Nephron (organoid): ENCODE data around the gene RAD51D.
A peak's percentile ranks its signal among the peaks of the same experiment; 100 is the strongest.

ENCODE experiments used
- H3K27ac Mint-ChIP-seq, 3 experiments: 2 replicates each; pipeline ENCODE4 v1.8.0; 2020; ENCODE audit warnings: mixed read lengths in 3 of 3, mild to moderate bottlenecking in 2 of 3, moderate library complexity in 1 of 3
- H3K27me3 Mint-ChIP-seq: 2 replicates; pipeline ENCODE4 v1.8.0; 2021; ENCODE audit warnings: low read depth, mild to moderate bottlenecking, moderate library complexity, mixed read lengths
- H3K36me3 Mint-ChIP-seq: 2 replicates; pipeline ENCODE4 v1.8.0; 2020; ENCODE audit warnings: low read depth, mixed read lengths
- H3K4me1 Mint-ChIP-seq: 2 replicates; pipeline ENCODE4 v1.8.0; 2020; ENCODE audit warnings: mixed read lengths
- H3K4me3 Mint-ChIP-seq, 3 experiments: 2 replicates each; pipeline ENCODE4 v1.8.0; 2020; ENCODE audit warnings: mild to moderate bottlenecking in 3 of 3, mixed read lengths in 3 of 3, moderate library complexity in 2 of 3
- H3K9me3 Mint-ChIP-seq: 2 replicates; pipeline ENCODE4 v1.8.0; 2020; ENCODE audit warnings: mixed read lengths
- TF ChIP-seq, protein P1 (sequence below), 3 experiments: fragments of 200-600 bp; sonication (generic); IDR thresholded peaks; one replicate each; pipeline ENCODE4 v1.5.0; 2021; ENCODE audit warnings: antibody characterized with exemption in 3 of 3; ENCODE audit not compliant: unreplicated experiment in 3 of 3

RAD51D gene

DNA sequence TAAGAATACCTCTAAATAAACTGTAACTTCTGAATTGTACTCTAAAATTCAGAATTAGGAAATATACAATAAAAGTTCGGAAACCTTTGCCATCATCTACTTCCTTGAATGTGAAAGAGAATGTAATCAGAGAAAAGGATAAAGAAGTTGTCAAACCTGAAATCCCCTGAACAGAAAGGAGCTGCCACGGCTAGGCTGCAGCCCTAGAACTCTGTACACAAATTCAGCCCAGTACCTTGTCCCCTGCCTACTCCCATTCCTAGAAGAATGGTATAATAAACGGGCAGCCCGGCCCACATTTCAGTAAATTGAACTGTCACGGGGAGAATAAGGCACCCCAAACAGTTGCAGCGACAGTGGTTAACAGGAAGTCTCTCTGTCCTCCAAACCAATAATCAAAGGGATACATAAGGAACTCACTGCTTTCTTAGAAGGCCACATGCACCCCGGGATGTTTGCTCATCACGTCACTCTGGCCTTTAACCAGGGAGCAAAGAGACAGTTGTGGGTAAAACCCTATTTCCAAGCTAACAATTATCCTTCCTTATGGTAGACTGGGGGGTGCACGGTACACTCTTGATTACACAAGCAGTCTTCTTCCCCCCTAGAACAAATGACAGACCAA, 31.8 kb downstream of the RAD51D start:
- Mint-ChIP-seq H3K27me3 (peaks cover 9% of the 10 kb centered on the region), H3K4me1 (peaks cover 16% of the 10 kb centered on the region), H3K4me3 (peak overlapping the region; percentile 89 to 93 (median 93)), H3K9me3 (no peaks in the 10 kb centered on the region), H3K27ac (peak overlapping the region; percentile 84 to 91 (median 90)), H3K36me3 (no peaks in the 10 kb centered on the region)
- TF ChIP-seq, protein P1, sequence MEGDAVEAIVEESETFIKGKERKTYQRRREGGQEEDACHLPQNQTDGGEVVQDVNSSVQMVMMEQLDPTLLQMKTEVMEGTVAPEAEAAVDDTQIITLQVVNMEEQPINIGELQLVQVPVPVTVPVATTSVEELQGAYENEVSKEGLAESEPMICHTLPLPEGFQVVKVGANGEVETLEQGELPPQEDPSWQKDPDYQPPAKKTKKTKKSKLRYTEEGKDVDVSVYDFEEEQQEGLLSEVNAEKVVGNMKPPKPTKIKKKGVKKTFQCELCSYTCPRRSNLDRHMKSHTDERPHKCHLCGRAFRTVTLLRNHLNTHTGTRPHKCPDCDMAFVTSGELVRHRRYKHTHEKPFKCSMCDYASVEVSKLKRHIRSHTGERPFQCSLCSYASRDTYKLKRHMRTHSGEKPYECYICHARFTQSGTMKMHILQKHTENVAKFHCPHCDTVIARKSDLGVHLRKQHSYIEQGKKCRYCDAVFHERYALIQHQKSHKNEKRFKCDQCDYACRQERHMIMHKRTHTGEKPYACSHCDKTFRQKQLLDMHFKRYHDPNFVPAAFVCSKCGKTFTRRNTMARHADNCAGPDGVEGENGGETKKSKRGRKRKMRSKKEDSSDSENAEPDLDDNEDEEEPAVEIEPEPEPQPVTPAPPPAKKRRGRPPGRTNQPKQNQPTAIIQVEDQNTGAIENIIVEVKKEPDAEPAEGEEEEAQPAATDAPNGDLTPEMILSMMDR (IDR thresholded peaks at IDR 0.05; ENCODE audit: unreplicated experiment in 3 of 3) = no peak

DNA sequence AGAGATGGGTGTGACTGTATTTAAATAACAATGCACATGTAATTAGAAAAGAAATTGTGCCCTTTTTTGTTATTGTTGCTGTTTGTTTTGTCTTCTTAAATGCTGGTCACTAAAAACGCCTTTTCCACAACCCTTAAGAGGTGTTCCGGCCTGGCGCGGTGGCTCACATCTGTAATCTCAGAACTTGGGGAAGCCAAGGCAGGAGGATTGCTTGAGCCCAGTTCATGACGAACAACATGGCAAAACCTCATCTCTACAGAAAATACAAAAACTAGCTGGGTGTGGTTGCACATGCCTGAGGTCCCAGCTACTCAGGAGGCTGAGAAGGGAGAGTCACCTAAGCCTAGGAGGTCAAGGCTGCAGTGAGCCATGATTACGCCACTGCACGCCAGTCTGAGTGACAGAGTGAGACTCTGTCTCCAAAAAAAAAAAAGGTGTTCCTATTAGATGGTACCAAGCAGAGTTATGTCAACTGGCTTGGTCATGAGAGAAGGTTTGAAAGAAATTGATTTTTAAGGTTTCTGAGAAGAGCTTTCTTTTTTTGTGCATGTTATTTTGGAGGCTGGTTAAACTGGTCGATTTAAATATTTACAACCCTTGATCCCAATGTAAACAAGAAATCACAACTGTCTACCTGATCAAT, 32.6 kb downstream of the RAD51D start:
- peak overlapping the region; percentile 89 to 93 (median 93) for H3K4me3 Mint-ChIP-seq
- TF ChIP-seq, protein P1 (IDR thresholded peaks at IDR 0.05; ENCODE audit: unreplicated experiment in 3 of 3) = no peak
- H3K9me3 Mint-ChIP-seq = no peaks in the 10 kb centered on the region
- H3K4me1 Mint-ChIP-seq = peaks cover 20% of the 10 kb centered on the region
- H3K36me3 Mint-ChIP-seq = no peaks in the 10 kb centered on the region
- H3K27me3 Mint-ChIP-seq = peaks cover 9% of the 10 kb centered on the region
- peak overlapping the region; percentile 84 to 91 (median 90) for H3K27ac Mint-ChIP-seq

DNA sequence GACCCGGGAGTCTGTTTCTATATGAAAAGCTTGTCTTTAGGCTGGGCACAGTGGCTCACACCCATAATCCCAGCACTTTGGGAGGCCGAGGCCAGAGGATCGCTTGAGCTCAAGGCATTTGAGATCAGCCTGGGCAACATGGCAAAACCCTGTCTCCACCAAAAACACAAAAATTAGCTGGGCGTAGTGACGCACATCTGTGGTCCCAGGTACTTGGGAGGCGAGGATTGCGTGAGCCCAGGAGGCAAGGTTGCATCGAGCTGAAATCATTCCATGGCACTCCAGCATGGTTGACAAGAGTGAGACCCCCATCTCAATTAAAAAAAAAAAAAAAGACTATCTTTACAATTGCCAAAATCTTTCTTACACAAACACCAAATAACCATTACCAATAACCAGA, 33.5 kb downstream of the RAD51D start:
- Mint-ChIP-seq H3K9me3 (no peaks in the 10 kb centered on the region), H3K27ac (no peak overlapping the region), H3K4me1 (peaks cover 26% of the 10 kb centered on the region), H3K36me3 (no peaks in the 10 kb centered on the region), H3K27me3 (peaks cover 7% of the 10 kb centered on the region), H3K4me3 (peak overlapping the region; percentile 31 to 59 (median 49))
- TF ChIP-seq, protein P1 (IDR thresholded peaks at IDR 0.05; ENCODE audit: unreplicated experiment in 3 of 3) = no peak

DNA sequence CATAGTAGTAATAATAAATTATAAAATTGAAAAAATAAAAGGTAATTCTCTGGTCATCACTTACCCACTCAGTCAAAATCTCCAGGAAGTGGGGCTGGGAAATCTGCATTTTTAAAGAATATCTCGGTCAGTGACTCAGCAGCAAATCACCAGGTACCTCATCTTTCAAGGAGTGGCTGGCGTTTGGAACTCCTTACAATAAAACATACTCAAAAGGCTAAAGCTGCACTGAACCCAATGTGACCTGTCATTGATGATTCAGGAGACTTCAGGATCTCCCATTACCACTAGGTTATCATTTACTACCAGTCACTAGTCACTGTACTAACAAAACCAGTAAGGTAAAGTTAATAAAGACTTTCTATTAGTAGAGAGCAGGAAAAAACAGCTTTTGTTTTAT, 34.7 kb downstream of the RAD51D start:
- no peak overlapping the region for H3K4me3 Mint-ChIP-seq

DNA sequence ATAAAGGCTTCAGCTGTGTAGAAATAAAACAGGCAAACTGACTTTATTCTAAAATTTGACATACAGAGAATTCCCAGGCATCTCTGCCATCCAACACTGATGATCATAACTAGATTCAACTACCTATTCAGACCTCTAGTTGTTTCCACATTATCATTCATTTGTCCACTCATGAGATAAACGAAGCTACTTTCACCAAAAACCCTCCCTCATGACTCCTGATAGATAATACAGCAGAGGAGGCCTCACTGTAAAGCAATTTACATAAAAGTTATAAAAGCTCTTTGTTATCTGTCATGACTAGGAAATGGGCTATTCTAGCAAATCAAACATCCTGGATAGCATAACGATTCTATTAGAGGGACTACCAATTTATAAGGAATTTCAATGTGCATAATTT, 36.6 kb downstream of the RAD51D start:
- Mint-ChIP-seq H3K9me3 (no peaks in the 10 kb centered on the region), H3K4me3 (no peak overlapping the region), H3K27ac (no peak overlapping the region), H3K27me3 (peaks cover 5% of the 10 kb centered on the region), H3K4me1 (peaks cover 20% of the 10 kb centered on the region), H3K36me3 (no peaks in the 10 kb centered on the region)
- TF ChIP-seq, protein P1 (IDR thresholded peaks at IDR 0.05; ENCODE audit: unreplicated experiment in 3 of 3) = no peak

More for the DNA sequence above, 34.7 kb downstream of the RAD51D start:
- peaks cover 24% of the 10 kb centered on the region for H3K4me1 Mint-ChIP-seq
- H3K27ac Mint-ChIP-seq = no peak overlapping the region
- no peaks in the 10 kb centered on the region for H3K36me3 Mint-ChIP-seq
- TF ChIP-seq, protein P1 (IDR thresholded peaks at IDR 0.05; ENCODE audit: unreplicated experiment in 3 of 3) = no peak
- peaks cover 5% of the 10 kb centered on the region for H3K27me3 Mint-ChIP-seq
- no peaks in the 10 kb centered on the region for H3K9me3 Mint-ChIP-seq
